Colonic mucosa (tissue), 4 donors: ENCODE results near the gene GLI1. TPM values are rescaled to one million over a fixed set of nuclear protein-coding genes. Genes with fewer than 3 reads are reported as not detected.

Experiments used
- DNase-seq: peaks from one replicate; pipeline ENCODE4 v3.0.0-alpha.2; 2020
- H3K27ac ChIP-seq: fragments of 200-600 bp; one replicate; pipeline ENCODE4 v1.8.0; 2021
- H3K27me3 ChIP-seq: fragments of 200-600 bp; one replicate; pipeline ENCODE4 v1.8.0; 2021
- H3K36me3 ChIP-seq: fragments of 200-600 bp; one replicate; pipeline ENCODE4 v1.8.0; 2021
- H3K4me1 ChIP-seq: fragments of 200-600 bp; one replicate; pipeline ENCODE4 v1.8.0; 2021; ENCODE audit warnings: mild to moderate bottlenecking
- H3K4me3 ChIP-seq: fragments of 200-600 bp; one replicate; pipeline ENCODE4 v1.8.0; 2021
- H3K9ac ChIP-seq, 2 donors: one replicate each; pipeline ENCODE4 v1.7.0; 2013; ENCODE audit warnings: control low read depth in 2 of 2, low read depth in 2 of 2, low read length in 2 of 2
- H3K9me3 ChIP-seq: fragments of 200-600 bp; one replicate; pipeline ENCODE4 v1.8.0; 2021
- intact Hi-C: fragments of 100-400 bp; cut with DNase I; formaldehyde crosslinking; loops from one replicate; pipeline ENCODE4 v1.14.1; 2022
- total RNA-seq, 2 donors: library from RNA; stranded (reverse); fragmentation: NEBNext Ultra II Directional in 1 of 2; extraction: Animal tissue kit (Norgen Biotek cat#: 25700) in 1 of 2; gene quantifications; one replicate each; pipeline ENCODE4 v1.2.1, GENCODE V29; 2021
- TF ChIP-seq, protein P1 (sequence below): fragments of 200-600 bp; IDR thresholded peaks from one replicate; pipeline ENCODE4 v1.8.0; 2022; ENCODE audit warnings: antibody characterized with exemption, mild to moderate bottlenecking
- donor health status: healthy.
- donor health status: DM: no; HTN: no; CAD: no.
- donor health status: DM: no; HTN: no; CAD: no.

The GLI1 gene
- total RNA-seq, 2 donors from 2014 or later, result 1.4 to 2.0 TPM

DNA sequence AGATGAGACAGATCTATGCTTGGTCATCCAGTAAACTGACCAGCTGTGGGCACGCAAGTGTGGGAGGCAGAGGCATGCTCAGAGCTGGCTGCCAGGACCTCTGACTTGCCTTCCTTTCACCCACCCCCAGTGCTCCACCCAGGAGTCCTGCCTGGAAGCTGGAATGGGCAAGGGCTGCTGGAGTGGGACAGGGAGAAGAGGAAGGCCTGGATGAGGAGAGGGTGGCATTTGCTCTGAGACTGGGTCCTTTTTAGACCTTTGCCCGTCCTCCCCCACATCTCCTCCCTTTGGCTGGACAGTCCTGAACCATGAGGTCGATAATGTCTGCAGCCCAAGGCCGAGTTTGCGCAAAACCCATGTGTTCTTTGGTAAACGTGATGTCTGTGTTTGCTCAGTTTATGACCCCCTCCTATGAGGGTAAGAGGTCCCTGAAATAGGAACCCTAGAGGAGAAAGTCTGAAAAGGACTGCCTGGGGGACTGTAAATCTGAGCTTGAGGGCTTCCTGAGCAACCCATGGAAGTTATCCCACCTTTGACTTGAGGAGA, 8.3 kb upstream of the GLI1 start:
- Histone ChIP-seq H3K9me3 (no peaks in the 10 kb centered on the region), H3K36me3 (no peaks in the 10 kb centered on the region), H3K27ac (no peak overlapping the region), H3K4me3 (no peak overlapping the region), H3K27me3 (no peaks in the 10 kb centered on the region), H3K9ac (no peak overlapping the region), H3K4me1 (no peaks in the 10 kb centered on the region)
- intact Hi-C loops, result loop anchor here (5.0 kb wide), 1 partner anchor 189 kb away; no protein-coding TSS in a partner anchor
- DNase-seq, result no peak
- TF ChIP-seq, protein P1, sequence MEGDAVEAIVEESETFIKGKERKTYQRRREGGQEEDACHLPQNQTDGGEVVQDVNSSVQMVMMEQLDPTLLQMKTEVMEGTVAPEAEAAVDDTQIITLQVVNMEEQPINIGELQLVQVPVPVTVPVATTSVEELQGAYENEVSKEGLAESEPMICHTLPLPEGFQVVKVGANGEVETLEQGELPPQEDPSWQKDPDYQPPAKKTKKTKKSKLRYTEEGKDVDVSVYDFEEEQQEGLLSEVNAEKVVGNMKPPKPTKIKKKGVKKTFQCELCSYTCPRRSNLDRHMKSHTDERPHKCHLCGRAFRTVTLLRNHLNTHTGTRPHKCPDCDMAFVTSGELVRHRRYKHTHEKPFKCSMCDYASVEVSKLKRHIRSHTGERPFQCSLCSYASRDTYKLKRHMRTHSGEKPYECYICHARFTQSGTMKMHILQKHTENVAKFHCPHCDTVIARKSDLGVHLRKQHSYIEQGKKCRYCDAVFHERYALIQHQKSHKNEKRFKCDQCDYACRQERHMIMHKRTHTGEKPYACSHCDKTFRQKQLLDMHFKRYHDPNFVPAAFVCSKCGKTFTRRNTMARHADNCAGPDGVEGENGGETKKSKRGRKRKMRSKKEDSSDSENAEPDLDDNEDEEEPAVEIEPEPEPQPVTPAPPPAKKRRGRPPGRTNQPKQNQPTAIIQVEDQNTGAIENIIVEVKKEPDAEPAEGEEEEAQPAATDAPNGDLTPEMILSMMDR, result no peak

DNA sequence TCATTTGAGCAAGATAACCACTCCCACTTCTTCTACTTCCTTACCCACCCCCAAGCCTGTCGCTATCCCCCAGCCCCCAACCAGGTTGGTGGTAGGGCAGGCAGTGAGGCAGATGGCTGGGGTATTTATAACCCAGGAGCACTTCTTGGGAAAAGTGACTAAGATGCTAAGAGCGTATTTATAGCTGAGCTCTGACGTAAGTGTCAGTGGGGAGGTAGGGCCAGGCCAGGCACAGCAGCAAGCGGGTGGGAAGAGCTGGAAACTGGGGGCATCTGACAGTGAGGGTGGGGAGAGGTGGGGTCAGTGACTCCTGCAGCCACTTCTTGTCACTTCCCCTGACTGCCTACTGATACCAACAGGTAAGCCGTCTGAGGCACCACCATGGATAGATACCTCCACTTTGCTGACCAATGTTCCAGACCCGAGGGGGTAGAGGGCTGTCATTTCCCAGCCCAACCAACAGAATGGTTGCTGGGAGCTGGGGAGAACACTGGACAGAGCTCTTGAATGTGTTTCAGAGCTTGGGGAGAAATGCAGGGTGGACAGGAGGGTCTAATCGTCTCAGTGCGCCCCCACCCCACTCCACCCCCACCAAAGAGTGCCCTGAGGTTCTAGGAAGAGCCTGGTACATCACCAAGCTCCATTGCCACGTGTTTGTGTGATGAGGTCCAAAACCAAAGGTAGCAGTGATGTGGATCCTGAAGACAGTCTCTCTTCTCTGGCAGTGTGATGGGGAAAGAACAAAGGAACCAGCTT, 7.2 kb upstream of the GLI1 start:
- Histone ChIP-seq H3K27ac (no peak overlapping the region), H3K9me3 (no peaks in the 10 kb centered on the region), H3K4me1 (no peaks in the 10 kb centered on the region), H3K27me3 (no peaks in the 10 kb centered on the region), H3K36me3 (no peaks in the 10 kb centered on the region), H3K9ac (no peak overlapping the region), H3K4me3 (no peak overlapping the region)
- intact Hi-C loops, result loop anchor here (2.0 to 5.0 kb wide), 2 partner anchors 146 to 190 kb away; no protein-coding TSS in a partner anchor
- TF ChIP-seq, protein P1, result no peak
- no peak for DNase-seq

DNA sequence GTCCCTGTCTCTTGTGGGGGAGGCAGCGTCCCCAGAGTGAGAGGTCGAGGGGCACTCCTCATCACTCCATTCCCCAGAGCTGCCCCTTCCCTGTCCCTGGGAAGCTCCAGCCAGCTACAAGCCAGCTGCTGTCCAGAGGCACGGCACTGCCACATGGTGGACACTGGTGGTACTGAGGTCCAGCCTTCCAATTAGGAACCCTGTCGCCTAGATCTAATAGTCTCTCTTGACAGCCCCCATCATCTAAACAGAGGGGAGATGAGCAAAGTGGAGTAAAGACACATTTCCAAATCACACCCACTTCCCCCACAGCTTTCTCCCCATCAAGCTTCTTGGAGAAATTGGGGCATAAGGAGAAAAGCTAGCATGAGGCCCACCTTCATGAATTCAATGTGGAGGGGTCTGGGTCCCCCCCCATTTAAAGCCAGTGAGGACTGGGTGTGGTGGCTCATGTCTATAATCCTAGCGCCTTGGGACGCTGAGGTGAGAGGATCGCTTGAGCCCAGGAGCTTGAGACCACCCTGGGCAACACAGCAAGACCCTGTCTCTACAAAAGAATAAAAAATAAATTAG, 6.6 kb upstream of the GLI1 start:
- no peak overlapping the region for H3K4me3 ChIP-seq
- H3K9ac ChIP-seq, result no peak overlapping the region
- no peaks in the 10 kb centered on the region for H3K9me3 ChIP-seq
- no peaks in the 10 kb centered on the region for H3K27me3 ChIP-seq
- DNase-seq, result peak; percentile 79
- no peaks in the 10 kb centered on the region for H3K4me1 ChIP-seq
- H3K36me3 ChIP-seq, result no peaks in the 10 kb centered on the region
- intact Hi-C loops, result loop anchor here (2.0 to 5.0 kb wide), 2 partner anchors 146 to 191 kb away; no protein-coding TSS in a partner anchor
- no peak overlapping the region for H3K27ac ChIP-seq
- TF ChIP-seq, protein P1, result peak; percentile 65

DNA sequence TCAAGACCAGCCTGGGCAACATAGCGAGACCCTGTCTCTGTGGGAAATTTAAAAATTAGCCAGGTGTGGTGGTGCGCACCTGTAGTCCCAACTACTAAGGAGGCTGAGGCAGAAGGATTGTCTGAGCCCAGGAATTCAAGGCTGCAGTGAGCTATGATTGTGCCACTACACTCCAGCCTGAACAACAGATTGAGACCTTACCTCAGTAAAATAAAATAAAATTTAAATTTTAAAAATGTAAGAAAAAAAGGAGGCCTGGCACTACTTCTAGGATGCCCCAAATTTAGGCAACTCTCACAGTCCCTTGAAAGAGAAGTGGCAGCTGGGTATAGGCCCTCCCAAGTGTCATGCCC, 5.4 kb upstream of the GLI1 start:
- TF ChIP-seq, protein P1, result no peak
- H3K36me3 ChIP-seq, result no peaks in the 10 kb centered on the region
- no peaks in the 10 kb centered on the region for H3K9me3 ChIP-seq
- H3K27ac ChIP-seq, result no peak overlapping the region
- no peak for DNase-seq
- no peak overlapping the region for H3K9ac ChIP-seq
- H3K4me1 ChIP-seq, result no peaks in the 10 kb centered on the region
- no peaks in the 10 kb centered on the region for H3K27me3 ChIP-seq
- H3K4me3 ChIP-seq, result no peak overlapping the region
- intact Hi-C loops, result loop anchor here (5.0 kb wide), 1 partner anchor 192 kb away; no protein-coding TSS in a partner anchor

DNA sequence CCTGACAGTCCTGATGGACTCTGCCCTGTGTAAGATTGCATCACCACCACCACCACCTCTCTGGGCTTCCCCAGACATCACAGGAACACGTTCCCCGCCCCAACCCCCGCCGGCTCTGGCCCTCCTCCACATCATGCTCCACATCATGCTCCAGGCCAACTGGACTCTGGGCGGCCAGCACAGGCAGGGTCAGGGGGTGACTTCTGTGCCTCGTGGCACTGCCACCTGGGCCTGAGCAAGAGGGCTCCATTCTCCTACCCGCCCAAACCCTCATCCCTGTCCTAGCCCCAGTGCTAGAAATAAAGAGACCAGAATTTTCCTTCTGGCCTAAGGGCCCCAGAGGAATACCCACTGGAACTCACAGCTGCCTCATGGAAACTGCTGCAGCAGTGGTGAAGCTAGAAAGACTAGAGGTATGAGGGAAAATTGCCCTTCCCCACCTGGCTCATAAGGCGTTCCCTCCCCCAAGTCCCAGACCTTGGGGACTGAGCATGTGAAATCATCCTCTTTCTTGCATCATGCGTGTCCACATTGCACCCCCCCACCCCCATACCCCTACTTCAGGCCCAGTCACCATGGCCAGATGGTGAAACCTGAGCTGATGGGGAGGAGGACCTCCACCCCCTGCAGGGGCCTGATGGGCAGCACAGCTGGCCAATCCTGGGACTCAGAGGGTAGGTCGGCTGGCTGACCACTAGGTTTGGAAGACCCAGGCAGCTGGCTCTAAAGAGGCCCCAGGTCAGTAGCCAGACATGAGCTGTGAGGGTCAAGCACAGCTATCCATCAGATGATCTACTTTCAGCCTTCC, 4.8 kb upstream of the GLI1 start, which contains the start of gene INHBE:
TSS of gene INHBE (plus strand) at position 742 of the 808 bp plus-strand sequence. CDS start 230 bp downstream, outside the sequence.
- H3K27ac ChIP-seq, result no peak within 1 kb of the TSS
- TF ChIP-seq, protein P1, result no peak

More for the DNA sequence above, 4.8 kb upstream of the GLI1 start, which contains the start of gene INHBE:
- Histone ChIP-seq H3K4me3 (no peak within 1 kb of the TSS), H3K36me3 (no peaks in the 10 kb centered on the region), H3K9ac (no peak within 1 kb of the TSS), H3K9me3 (no peaks in the 10 kb centered on the region), H3K4me1 (no peaks in the 10 kb centered on the region), H3K27me3 (no peaks in the 10 kb centered on the region)
- intact Hi-C loops, result loop anchor here (5.0 kb wide), 1 partner anchor 192 kb away; no protein-coding TSS in a partner anchor
- no peak for DNase-seq
